Body of pancreas (tissue), 4 donors: ENCODE results near the gene MTR. TPM values are rescaled to one million over a fixed set of nuclear protein-coding genes. Genes with fewer than 3 reads are reported as not detected.

ENCODE experiments used
- ATAC-seq: fragments of 150-250 bp; one replicate; pipeline ENCODE4 v1.9.1; 2016
- DNase-seq, 4 donors: peaks; one replicate each; pipeline ENCODE4 v3.0.0-alpha.2; 2019
- H3K27ac ChIP-seq, 4 donors: fragments of 200-600 bp; sonication (generic); 1 replicate in 3 of 4; 2 replicates in 1 of 4; pipeline versions ENCODE4 v1.5.1 to v1.6.1; 2016 to 2019; ENCODE audit warnings: mild to moderate bottlenecking in 1 of 4, mixed read lengths in 1 of 4, moderate library complexity in 1 of 4
- H3K27me3 ChIP-seq, 2 donors: fragments of 200-600 bp; sonication (generic); one replicate each; pipeline ENCODE4 v1.6.0; 2016; ENCODE audit warnings: mild to moderate bottlenecking in 1 of 2
- H3K36me3 ChIP-seq, 2 donors: fragments of 200-600 bp; sonication (generic); replicated peaks in 1 of 2; 2 replicates each; pipeline ENCODE4 v1.5.1; 2016; ENCODE audit warnings: low read depth in 2 of 2; ENCODE audit not compliant: insufficient read depth in 1 of 2
- H3K4me1 ChIP-seq: fragments of 200-600 bp; sonication (generic); one replicate; pipeline ENCODE4 v1.6.0; 2016
- H3K4me3 ChIP-seq, 2 donors: fragments of 200-600 bp; sonication (generic); 1 replicate in 1 of 2; 2 replicates in 1 of 2; pipeline ENCODE4 v1.5.1; 2016 to 2019
- H3K9me3 ChIP-seq, 3 donors: fragments of 200-600 bp; sonication (generic); 1 replicate in 2 of 3; 2 replicates in 1 of 3; pipeline ENCODE4 v1.5.1; 2016
- POLR2A ChIP-seq, 3 donors: fragments of 450-650 bp; IDR thresholded peaks; one replicate each; pipeline ENCODE4 v1.6.1; 2016; ENCODE audit warnings: antibody characterized with exemption in 3 of 3, mild to moderate bottlenecking in 2 of 3
- WGBS, 2 donors: methylation state at CpG; one replicate each; pipeline ENCODE4 v1.1.5; 2017; 5-methylcytosine and 5-hydroxymethylcytosine counted together
- intact Hi-C: fragments of 100-400 bp; cut with DNase I; formaldehyde crosslinking; loops from one replicate; pipeline ENCODE4 v1.15.1; 2023
- total RNA-seq, 2 donors: library from RNA; depleted of rRNA; stranded (reverse); fragments of >200 nt; gene quantifications; one replicate each; pipeline ENCODE4 v1.1.0, GENCODE V29; 2016
- TF ChIP-seq, protein P1 (sequence below), 7 experiments: fragments of 450-650 bp in 4 of 7; fragments of 200-600 bp in 3 of 7; sonication (generic) in 3 of 7; IDR thresholded peaks; one replicate each; pipeline ENCODE4 v1.5.1; 2016 to 2019; ENCODE audit warnings: antibody characterized with exemption in 7 of 7

Gene MTR
- total RNA-seq, 2 donors from 2014 or later = 26.7 to 29.8 TPM

DNA sequence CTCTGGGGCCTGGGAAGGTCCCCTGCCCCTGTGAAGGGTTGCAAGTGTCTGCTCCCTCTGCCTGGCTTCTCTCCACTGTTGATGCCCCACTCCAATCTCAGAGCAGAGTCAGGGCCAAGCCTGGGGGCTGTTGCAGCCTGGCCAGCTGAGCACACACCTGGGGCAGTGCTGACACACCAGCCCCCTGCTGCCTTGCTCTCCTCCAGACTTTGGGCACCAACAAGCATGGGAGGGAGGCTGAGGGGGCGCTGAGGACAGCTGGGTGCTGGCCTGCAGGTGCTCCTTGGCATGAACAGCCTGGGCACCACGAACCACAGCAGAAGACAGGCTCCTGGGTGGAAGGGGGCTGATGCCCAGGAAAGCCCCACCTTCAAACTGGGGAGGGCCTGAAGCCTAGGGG, 9.6 kb upstream of the MTR start:
- intact Hi-C loops = no loop called here
- H3K9me3 ChIP-seq = no peaks in the 10 kb centered on the region
- H3K27ac ChIP-seq = no peak overlapping the region
- no peak for ATAC-seq
- no peak for DNase-seq
- H3K36me3 ChIP-seq = no peaks in the 10 kb centered on the region
- no peak overlapping the region for H3K4me3 ChIP-seq
- WGBS, 2 donors = 64 to 100% methylated on average over 2 of the region's 2 CpGs
- H3K4me1 ChIP-seq = peaks cover 11% of the 10 kb centered on the region
- H3K27me3 ChIP-seq = no peaks in the 10 kb centered on the region
- no peak for TF ChIP-seq POLR2A (IDR thresholded peaks at IDR 0.05)
- TF ChIP-seq, protein P1, sequence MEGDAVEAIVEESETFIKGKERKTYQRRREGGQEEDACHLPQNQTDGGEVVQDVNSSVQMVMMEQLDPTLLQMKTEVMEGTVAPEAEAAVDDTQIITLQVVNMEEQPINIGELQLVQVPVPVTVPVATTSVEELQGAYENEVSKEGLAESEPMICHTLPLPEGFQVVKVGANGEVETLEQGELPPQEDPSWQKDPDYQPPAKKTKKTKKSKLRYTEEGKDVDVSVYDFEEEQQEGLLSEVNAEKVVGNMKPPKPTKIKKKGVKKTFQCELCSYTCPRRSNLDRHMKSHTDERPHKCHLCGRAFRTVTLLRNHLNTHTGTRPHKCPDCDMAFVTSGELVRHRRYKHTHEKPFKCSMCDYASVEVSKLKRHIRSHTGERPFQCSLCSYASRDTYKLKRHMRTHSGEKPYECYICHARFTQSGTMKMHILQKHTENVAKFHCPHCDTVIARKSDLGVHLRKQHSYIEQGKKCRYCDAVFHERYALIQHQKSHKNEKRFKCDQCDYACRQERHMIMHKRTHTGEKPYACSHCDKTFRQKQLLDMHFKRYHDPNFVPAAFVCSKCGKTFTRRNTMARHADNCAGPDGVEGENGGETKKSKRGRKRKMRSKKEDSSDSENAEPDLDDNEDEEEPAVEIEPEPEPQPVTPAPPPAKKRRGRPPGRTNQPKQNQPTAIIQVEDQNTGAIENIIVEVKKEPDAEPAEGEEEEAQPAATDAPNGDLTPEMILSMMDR (IDR thresholded peaks at IDR 0.05) = no peak

DNA sequence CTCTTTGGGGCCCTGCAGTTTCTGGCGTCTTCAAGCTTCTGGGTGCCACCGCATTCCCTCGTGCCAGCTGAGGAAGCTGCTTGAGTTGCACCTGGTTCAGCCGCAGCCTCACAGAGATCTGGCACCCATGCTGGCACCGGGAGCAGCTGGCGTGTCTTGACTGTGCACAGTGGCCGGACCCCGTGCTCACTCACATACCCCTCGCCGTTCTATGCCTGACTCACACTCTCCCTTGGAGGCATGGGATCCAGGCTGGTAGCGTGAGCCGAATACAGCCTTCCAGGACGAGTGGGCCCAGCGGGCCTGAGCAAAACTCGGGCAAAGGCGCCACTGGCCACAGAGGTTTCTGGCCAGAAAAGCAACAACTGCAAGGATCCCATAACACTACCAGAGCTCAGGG, 8.6 kb upstream of the MTR start:
- intact Hi-C loops = no loop called here
- Histone ChIP-seq H3K4me1 (peaks cover 11% of the 10 kb centered on the region), H3K27me3 (no peaks in the 10 kb centered on the region), H3K36me3 (no peaks in the 10 kb centered on the region), H3K27ac (no peak overlapping the region), H3K9me3 (no peaks in the 10 kb centered on the region), H3K4me3 (no peak overlapping the region)
- TF ChIP-seq POLR2A (IDR thresholded peaks at IDR 0.05) = no peak
- TF ChIP-seq, protein P1 (IDR thresholded peaks at IDR 0.05) = no peak
- DNase-seq (no peak), ATAC-seq (no peak)
- WGBS, 2 donors = 90 to 94% methylated on average over 4 to 16 of the region's 16 CpGs

DNA sequence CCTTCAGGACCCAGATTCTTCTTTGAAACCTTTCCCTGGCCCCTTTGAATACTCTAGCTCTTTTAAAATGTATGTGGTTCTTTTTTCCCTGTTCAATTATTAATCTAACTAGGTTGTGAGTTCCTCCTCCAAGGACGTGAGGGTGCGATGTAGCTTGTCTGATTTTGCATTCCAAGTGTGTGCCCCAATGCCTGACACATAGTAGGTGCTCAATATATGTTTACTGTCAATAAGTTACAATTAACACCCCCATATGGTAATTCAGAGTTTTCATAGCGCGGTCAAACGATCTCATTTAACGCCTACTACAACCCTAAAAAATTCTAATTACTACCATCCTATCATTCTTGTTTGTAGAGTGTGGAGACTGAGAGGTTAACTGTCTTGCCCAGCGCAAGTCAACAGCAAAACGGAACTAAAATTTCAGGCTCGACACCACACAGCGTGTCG, 482 bp upstream of the MTR start:
- peak overlapping the region in 1 of 2 donors; percentile 90 for H3K4me3 ChIP-seq
- TF ChIP-seq POLR2A (IDR thresholded peaks at IDR 0.05) = no peak
- TF ChIP-seq, protein P1 (IDR thresholded peaks at IDR 0.05) = no peak
- H3K27ac ChIP-seq = peak overlapping the region; percentile 47 to 96 (median 92)
- no peaks in the 10 kb centered on the region for H3K27me3 ChIP-seq
- no peaks in the 10 kb centered on the region for H3K9me3 ChIP-seq
- no peak for ATAC-seq
- no peak for DNase-seq
- H3K36me3 ChIP-seq = no peaks in the 10 kb centered on the region
- WGBS, 2 donors = 2 to 5% methylated on average over 10 to 11 of the region's 11 CpGs
- intact Hi-C loops = no loop called here
- H3K4me1 ChIP-seq = peaks cover 26% of the 10 kb centered on the region

DNA sequence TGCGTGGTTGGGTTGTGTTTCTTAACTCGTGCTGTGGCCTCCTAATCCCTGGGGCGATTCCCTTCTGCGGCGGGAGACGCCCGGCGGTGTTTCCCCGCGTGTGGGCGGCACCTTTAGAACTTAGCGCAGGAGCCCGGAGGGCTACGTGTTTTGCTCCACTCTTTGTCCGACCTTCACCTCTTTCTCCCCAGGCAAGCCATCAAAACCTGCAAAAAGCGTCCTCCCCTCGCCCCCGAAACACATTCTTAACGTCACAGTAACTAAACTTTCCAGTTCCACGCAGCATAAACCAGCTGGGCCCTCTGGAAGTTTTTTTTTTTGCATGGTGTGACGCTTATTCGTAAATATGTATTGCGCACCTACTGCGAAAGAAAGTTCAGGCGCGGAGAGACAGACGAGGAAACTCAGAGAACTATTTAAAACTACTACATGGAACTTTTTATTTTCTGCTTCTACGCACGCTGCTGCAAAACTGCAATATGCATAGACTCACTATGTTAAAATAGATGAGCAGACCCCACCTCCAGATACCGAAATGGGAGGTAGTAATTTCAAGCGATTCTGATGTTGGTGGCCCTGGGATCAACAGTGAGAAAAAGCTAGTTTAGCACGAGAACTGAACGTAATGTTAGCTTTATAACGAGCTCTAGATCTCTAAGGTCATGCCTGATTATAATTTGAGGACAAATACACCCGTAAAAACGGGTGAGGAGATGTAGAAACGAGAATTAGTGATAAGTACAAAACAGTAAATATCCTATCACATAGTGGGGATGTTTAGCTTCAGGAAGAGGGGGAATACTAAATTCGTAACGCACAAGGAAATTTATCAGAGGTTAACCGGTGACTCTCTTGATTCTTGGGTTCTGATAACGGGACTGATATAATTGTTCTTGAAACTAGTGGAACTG, 920 bp downstream of the MTR start:
- H3K4me1 ChIP-seq = peaks cover 40% of the 10 kb centered on the region
- intact Hi-C loops = no loop called here
- peak in 1 of 4 donors; percentile 60 for DNase-seq
- peak overlapping the region; percentile 90 to 96 (median 92) for H3K27ac ChIP-seq
- no peaks in the 10 kb centered on the region for H3K9me3 ChIP-seq
- no peak for TF ChIP-seq POLR2A (IDR thresholded peaks at IDR 0.05)
- TF ChIP-seq, protein P1 (IDR thresholded peaks at IDR 0.05) = no peak
- 0 to 1% methylated on average over 40 to 41 of the region's 41 CpGs for WGBS, 2 donors
- peak overlapping the region; percentile 83 to 90 for H3K4me3 ChIP-seq
- ATAC-seq = peak; percentile 22
- no peaks in the 10 kb centered on the region for H3K36me3 ChIP-seq
- H3K27me3 ChIP-seq = no peaks in the 10 kb centered on the region
